Peyer's patch (tissue), 4 donors: ENCODE data around the gene IRAK2. TPM values are rescaled to one million over a fixed set of nuclear protein-coding genes. Genes with fewer than 3 reads are reported as not detected.

Experiments used
- DNase-seq, 3 donors: peaks; one replicate each; pipeline ENCODE4 v3.0.0-alpha.2; 2017 to 2019
- H3K27ac ChIP-seq, 4 donors: fragments of 200-600 bp; sonication (generic); one replicate each; pipeline ENCODE4 v1.5.1; 2016 to 2019
- H3K27me3 ChIP-seq, 2 donors: fragments of 200-600 bp; sonication (generic); one replicate each; pipeline ENCODE4 v1.5.1; 2019
- H3K36me3 ChIP-seq, 3 donors: fragments of 200-600 bp; sonication (generic); one replicate each; pipeline ENCODE4 v1.5.1; 2016 to 2019
- H3K4me1 ChIP-seq, 4 donors: fragments of 200-600 bp; sonication (generic); one replicate each; pipeline ENCODE4 v1.5.1; 2016 to 2019
- H3K4me3 ChIP-seq, 4 donors: fragments of 200-600 bp; sonication (generic); 1 replicate in 3 of 4; 2 replicates in 1 of 4; pipeline ENCODE4 v1.5.1; 2016 to 2019; ENCODE audit warnings: mild to moderate bottlenecking in 1 of 4
- H3K9me3 ChIP-seq, 4 donors: fragments of 200-600 bp; sonication (generic); one replicate each; pipeline ENCODE4 v1.5.1; 2016 to 2019; ENCODE audit warnings: mild to moderate bottlenecking in 1 of 4
- CTCF ChIP-seq, 6 experiments: fragments of 450-650 bp in 4 of 6; fragments of 200-600 bp in 2 of 6; sonication (generic) in 1 of 6; IDR thresholded peaks; one replicate each; pipeline ENCODE4 v1.5.1; 2017 to 2019; ENCODE audit warnings: antibody characterized with exemption in 6 of 6, mild to moderate bottlenecking in 3 of 6, moderate library complexity in 1 of 6
- POLR2A ChIP-seq, 2 donors: fragments of 450-650 bp; IDR thresholded peaks; one replicate each; pipeline ENCODE4 v1.5.1; 2017; ENCODE audit warnings: antibody characterized with exemption in 2 of 2, mild to moderate bottlenecking in 2 of 2, moderate library complexity in 2 of 2
- total RNA-seq, 4 donors: library from RNA; depleted of rRNA; stranded (reverse); fragments of >200 nt; gene quantifications; one replicate each; pipeline ENCODE4 v1.1.0, GENCODE V29; 2016

Gene IRAK2
- total RNA-seq, 4 donors from 2014 or later = 9.1 to 17.3 (median 11.0) TPM

GRCh38 chr3:10286596-10287295 is 122.0 kb downstream of the IRAK2 start:
- no peaks in the 10 kb centered on the region for H3K4me1 ChIP-seq
- DNase-seq = no peak
- H3K4me3 ChIP-seq = no peak overlapping the region
- no peak overlapping the region for H3K27ac ChIP-seq
- TF ChIP-seq POLR2A (IDR thresholded peaks at IDR 0.05) = no peak
- peak in 4 of 6 experiments; percentile 21 to 37 (median 32) for TF ChIP-seq CTCF (IDR thresholded peaks at IDR 0.05)
- no peaks in the 10 kb centered on the region for H3K9me3 ChIP-seq
- no peaks in the 10 kb centered on the region for H3K27me3 ChIP-seq
- peaks cover 0 to 27% (median 0%) of the 10 kb centered on the region in 3 donors for H3K36me3 ChIP-seq

- H3K27me3 ChIP-seq = no peaks in the 10 kb centered on the region
- no peak overlapping the region for H3K27ac ChIP-seq
- DNase-seq = no peak
- H3K36me3 ChIP-seq = peaks cover 0 to 22% (median 0%) of the 10 kb centered on the region in 3 donors
- TF ChIP-seq CTCF (IDR thresholded peaks at IDR 0.05) = no peak
- no peak for TF ChIP-seq POLR2A (IDR thresholded peaks at IDR 0.05)
- H3K4me3 ChIP-seq = no peak overlapping the region
- no peaks in the 10 kb centered on the region for H3K9me3 ChIP-seq
- H3K4me1 ChIP-seq = peaks cover 0 to 4% (median 0%) of the 10 kb centered on the region in 4 donors
These were observed 123.3 kb downstream of the IRAK2 start for GRCh38 chr3:10287936-10288574.

GRCh38 chr3:10288575-10288960 is 123.8 kb downstream of the IRAK2 start:
- DNase-seq = no peak

GRCh38 chr3:10289077-10289476 is 124.4 kb downstream of the IRAK2 start:
- DNase-seq = no peak
- Histone ChIP-seq H3K4me1 (peaks cover 0 to 4% (median 0%) of the 10 kb centered on the region in 4 donors), H3K4me3 (no peak overlapping the region), H3K27ac (no peak overlapping the region), H3K27me3 (no peaks in the 10 kb centered on the region), H3K9me3 (no peaks in the 10 kb centered on the region), H3K36me3 (peaks cover 0 to 15% (median 0%) of the 10 kb centered on the region in 3 donors)
- TF ChIP-seq POLR2A (IDR thresholded peaks at IDR 0.05) = no peak
- no peak for TF ChIP-seq CTCF (IDR thresholded peaks at IDR 0.05)

More at GRCh38 chr3:10288575-10288960, 123.8 kb downstream of the IRAK2 start:
- peaks cover 0 to 4% (median 0%) of the 10 kb centered on the region in 4 donors for H3K4me1 ChIP-seq
- H3K27me3 ChIP-seq = no peaks in the 10 kb centered on the region
- no peak overlapping the region for H3K27ac ChIP-seq
- peaks cover 0 to 17% (median 0%) of the 10 kb centered on the region in 3 donors for H3K36me3 ChIP-seq
- TF ChIP-seq CTCF (IDR thresholded peaks at IDR 0.05) (no peak), POLR2A (IDR thresholded peaks at IDR 0.05) (no peak)
- no peaks in the 10 kb centered on the region for H3K9me3 ChIP-seq
- H3K4me3 ChIP-seq = no peak overlapping the region

- TF ChIP-seq POLR2A (IDR thresholded peaks at IDR 0.05) (no peak), CTCF (IDR thresholded peaks at IDR 0.05) (no peak)
- Histone ChIP-seq H3K4me3 (no peak overlapping the region), H3K27me3 (no peaks in the 10 kb centered on the region), H3K9me3 (no peaks in the 10 kb centered on the region), H3K36me3 (peaks cover 0 to 15% (median 0%) of the 10 kb centered on the region in 3 donors), H3K27ac (no peak overlapping the region), H3K4me1 (peaks cover 0 to 4% (median 0%) of the 10 kb centered on the region in 4 donors)
- DNase-seq = no peak
These were observed 125.2 kb downstream of the IRAK2 start for GRCh38 chr3:10289787-10290355.
